NCI-H2171 (cell line): ENCODE measurements around the gene ADGRG1.

ENCODE experiments used
- DNase-seq: peaks from one replicate; lab custom pipeline; 2025; lab: John Stamatoyannopoulos, UW

ADGRG1 gene

GRCh38 chr16:57635266-57636097 is 7.1 kb downstream of the ADGRG1 start:
- DNase-seq = no peak

DNA sequence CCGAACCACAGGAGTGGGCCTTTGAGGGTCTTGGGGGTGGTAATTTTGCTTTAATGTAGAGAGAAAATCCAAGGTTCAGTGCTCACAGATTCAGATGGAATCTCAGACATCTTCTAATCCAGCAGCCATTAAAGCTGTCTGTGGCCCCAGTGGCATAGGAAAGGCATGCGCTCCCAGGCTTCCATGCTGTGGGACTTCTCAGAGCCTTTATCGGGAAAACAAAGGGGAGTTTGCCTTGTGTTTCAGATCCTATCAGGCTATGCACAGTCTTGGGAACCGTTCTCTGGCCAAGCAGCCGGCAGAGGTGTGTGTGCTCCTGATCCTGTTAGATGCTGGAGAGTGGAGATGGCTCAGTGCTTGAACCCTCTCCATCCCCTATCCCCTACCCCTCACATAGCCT is 7.8 kb downstream of the ADGRG1 start:
- DNase-seq = no peak

DNA sequence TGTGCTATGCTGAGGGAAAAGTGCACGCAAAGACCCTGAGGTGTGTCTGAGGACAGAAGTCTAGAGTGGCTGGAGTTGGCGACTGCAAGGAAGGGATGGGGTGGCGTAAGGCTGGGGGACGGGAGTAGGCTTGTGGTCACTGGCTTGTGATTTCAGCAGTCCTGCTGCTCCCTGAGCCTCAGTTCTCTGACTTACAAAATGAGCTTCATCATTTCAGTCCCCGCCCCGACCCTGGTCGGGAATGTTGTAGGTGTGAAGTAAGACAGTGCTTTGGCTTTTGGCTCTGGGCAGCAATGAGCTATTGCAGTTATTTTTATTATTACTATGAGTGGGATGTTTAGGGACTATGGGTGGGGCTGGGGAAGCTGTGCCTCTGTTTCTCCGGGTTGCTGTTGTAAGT is 8.6 kb downstream of the ADGRG1 start:
- no peak for DNase-seq

DNA sequence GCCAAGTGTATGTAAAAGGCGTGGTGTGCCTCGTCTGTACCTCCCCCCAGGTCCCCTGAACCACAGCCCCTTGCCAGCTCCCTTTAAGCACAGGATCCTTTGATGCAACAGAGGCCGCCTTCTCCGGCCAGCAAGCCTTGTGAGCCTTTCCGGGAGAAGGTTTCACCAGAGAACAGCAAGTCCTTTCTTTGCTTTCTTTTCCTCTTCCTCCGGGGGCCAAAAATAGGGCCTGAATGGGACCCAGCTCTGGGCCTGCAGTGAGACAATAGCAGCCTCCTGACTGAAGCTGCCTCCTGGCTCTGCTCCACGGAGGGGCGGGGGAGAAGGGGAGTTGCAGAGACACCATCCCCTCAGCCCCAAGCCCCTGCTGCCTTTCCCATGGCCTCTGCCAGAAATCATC is 9.0 kb downstream of the ADGRG1 start:
- no peak for DNase-seq

- no peak for DNase-seq
Observed at GRCh38 chr16:57637965-57638364, 9.5 kb downstream of the ADGRG1 start.

DNA sequence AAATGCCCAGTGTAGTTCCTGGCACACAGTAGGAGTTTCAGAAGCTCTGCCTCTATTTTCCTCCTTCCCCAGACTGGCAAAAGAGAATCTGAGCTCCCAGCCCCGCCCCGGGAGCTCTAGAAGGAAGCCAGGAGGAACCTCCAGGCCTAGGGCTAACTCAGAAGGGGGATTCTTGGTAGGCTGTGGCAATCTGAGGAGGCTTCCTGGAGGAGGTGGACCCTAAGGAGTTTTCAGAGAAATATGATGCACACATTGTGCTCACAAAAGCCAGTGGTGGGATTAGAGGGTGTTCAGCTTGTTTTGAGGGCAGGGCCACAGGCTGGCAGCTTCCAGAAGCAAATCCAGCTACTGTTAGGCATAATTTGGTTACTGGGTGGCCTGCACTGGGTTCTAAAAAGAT is 10.0 kb downstream of the ADGRG1 start:
- no peak for DNase-seq

DNA sequence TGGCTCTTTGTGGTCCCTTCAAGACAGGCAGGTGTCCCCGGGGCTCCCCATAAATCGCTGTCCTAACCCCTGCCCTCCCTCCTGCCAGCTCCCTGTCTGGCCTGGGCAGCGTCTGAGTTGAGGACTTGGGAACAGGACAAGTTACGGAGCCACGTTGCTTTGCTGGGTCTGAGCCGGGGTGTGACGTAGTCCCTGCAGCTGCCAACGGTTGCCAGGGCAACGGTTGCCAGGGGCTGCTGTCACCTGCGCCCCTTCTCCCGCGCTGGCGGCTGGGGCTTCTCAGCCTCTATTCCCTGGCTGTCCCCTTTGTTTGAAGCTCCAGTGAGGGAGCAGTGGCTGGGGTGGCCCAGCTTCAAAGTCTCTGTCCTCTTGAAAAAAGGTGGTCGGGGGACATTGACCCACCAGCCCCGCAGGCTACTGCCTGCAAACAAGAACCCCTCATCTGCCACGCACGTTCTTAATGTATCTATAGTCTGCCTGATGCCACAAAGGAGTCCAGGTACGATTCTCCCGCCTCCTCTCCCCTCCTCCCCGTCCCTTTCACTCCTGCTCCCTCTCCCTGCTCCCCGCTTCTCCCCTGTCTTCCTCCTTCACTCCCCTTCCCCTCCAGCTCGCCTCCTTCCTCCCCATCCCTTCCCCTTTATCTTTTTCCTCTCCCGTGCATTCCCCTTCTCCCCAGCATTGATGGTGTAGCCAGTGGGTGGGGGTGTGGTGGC is 10.9 kb downstream of the ADGRG1 start:
- peak; percentile 74 for DNase-seq

- no peak for DNase-seq
Observed at GRCh38 chr16:57640185-57640584, 11.8 kb downstream of the ADGRG1 start.

DNA sequence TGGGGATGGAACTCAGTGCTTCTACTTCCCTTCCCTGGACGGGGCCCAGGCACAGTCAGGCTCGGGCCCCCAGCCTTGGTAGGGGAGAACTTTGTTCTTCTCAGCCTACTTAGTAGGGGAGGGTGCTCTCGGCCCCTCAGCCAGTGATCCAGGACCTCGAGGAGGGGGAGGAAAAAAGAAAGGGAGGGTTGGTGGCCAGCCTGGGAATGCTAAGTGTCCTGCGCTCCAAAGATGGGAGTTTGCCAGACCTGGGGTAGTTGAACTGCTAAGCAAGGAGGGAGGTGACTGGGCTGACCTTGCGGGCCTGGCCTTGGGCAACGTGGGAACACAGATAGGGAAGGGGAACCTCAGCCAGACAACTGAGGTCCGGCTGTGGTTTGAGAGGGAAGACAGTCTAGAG is 12.2 kb downstream of the ADGRG1 start:
- no peak for DNase-seq

- no peak for DNase-seq
Observed at GRCh38 chr16:57642160-57643135, 14.0 kb downstream of the ADGRG1 start.

- DNase-seq = no peak
Observed at GRCh38 chr16:57643147-57643874, 14.9 kb downstream of the ADGRG1 start.

DNA sequence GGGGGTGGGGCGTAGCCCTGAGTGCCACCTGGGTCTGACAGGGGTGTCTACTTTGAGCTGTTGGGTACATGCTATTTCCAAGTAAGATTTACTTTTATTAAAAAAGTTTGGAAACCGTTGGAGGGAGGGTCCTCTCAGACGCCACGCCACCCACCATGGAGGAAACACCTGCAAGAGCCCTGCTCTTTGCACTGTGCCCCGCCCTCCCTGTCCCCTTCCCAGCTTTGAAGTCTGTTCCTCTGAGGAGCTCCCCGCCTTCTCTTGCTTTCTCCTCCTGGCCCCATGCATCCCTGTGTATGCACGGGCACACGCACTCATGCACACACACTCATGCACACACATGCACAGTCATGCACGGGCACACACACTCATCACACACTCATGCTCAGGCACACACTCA is 15.5 kb downstream of the ADGRG1 start:
- DNase-seq = no peak

DNA sequence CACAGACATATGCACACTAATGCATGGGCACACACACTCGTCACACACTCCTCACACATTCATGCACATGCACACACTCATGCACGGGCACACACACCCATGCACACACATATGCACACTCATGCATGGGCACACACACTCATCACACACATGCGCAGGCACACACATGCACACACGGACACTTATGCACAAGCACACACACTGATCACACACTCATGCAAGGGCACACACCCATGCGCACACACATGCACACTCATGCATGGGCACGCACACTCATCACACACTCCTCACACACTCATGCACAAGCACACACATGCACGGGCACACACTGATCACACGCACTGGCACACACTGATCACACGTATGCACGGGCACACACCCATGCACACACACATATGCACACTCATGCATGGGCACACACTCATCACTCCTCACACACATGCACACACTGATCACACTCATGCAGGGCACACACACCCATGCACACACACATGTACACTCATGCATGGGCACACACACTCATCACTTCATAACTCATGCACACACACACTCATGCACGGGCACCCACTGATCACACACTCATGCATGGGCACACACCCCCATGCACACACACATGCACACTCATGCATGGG is 16.1 kb downstream of the ADGRG1 start:
- DNase-seq = no peak

- no peak for DNase-seq
Observed at GRCh38 chr16:57645169-57645568, 16.7 kb downstream of the ADGRG1 start.

DNA sequence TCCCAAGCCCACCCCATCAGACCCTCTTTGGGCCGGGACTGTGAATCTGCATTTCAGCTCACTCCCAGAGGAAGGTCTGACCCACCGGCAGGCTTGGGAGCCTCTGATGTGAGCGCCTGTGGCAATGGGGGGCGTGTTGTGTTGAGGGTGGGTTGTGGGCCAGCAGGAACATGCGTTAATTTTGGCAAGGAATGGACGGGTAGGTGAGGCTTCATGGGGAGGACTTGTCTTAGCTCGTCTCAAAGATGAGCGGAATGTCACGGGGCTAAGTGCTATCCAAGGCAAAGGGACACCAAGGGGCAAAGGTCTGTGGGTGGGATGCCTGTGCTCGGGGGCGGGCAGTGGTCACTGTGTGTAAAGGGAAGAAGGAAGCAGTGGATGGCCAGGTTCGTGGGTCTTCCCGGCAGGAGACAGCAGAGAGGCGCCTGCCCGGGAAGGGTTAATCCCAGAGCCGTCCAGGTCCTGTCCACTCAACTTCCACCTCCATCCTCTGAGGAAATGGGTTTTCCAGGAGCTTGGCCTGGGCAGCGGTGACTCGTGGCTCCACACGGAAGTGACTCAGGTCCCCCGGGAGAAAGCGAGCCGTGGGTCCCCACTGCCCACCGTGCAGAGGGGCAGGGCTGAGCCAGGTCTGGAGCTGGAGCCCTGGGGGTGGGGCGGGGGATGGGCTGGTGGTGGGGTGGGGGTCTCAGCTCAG is 17.4 kb downstream of the ADGRG1 start:
- no peak for DNase-seq

GRCh38 chr16:57646388-57647039 is 18.1 kb downstream of the ADGRG1 start:
- no peak for DNase-seq

DNA sequence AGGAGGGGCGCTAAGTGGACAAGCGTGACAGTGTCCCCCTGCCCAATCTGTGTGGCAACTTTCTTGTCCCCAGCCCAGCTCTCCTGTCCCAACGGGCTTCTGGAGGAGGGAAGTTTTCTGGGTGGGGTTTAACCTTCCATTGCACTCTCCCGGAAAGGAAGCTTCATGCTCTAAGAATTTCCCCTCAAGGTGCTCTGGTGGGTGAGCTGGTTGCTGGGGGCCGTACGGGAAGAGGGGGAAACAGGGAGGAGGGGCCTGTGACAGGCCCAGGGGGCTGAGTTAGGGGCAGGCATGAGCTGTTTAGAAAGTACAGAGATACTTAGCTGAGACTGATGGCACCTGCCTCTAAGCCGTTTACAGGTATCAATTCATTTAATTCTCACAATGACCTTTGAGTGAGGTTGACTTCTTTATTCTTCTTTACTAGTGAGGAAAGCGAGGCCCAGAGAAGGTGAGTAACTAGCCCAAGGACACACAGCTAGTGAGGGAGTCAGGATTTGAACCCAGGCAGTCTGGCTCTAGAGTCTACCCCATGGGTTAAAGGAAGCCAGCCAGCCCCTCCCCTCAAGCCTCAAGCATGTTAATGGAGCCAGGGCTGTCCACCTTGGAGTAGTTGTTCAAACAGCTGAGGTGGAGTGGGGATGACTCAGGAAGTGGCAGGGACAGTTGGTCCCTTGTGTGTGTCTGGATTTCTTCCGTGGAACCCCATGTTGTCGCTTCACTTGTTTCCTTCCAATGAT is 18.9 kb downstream of the ADGRG1 start:
- DNase-seq = no peak

GRCh38 chr16:57648125-57648524 is 19.7 kb downstream of the ADGRG1 start:
- no peak for DNase-seq
